GM23338 (cell line): Measurements from ENCODE around the gene CLIP1. TPM values are rescaled to one million over a fixed set of nuclear protein-coding genes. Genes with fewer than 3 reads are reported as not detected.

ENCODE experiments used
- ATAC-seq: fragments of 200-7000 bp; cut with Tn5 transposase; 3 replicates; pipeline ENCODE4 v1.9.1; 2020
- DNase-seq: peaks from one replicate; pipeline ENCODE4 v3.0.0-alpha.2; 2015; ENCODE audit warnings: low spot score
- H2AFZ ChIP-seq: fragments of 200-600 bp; sonication (generic); 2 replicates; pipeline ENCODE4 v1.8.0; 2016; ENCODE audit warnings: antibody characterized with exemption, mild to moderate bottlenecking, moderate library complexity
- H3F3A ChIP-seq: fragments of 200-600 bp; sonication (generic); replicated peaks from 2 replicates; pipeline ENCODE4 v1.8.0; 2017; ENCODE audit warnings: antibody characterized with exemption, mixed run types, low read depth
- H3K27ac ChIP-seq: fragments of 200-600 bp; sonication (generic); 2 replicates; pipeline ENCODE4 v1.6.1; 2016; ENCODE audit warnings: low read depth
- H3K27me3 ChIP-seq: fragments of 200-600 bp; sonication (generic); 2 replicates; pipeline ENCODE4 v1.8.0; 2016; ENCODE audit warnings: mild to moderate bottlenecking, mixed run types, moderate library complexity; ENCODE audit not compliant: insufficient read depth
- H3K36me3 ChIP-seq: fragments of 200-600 bp; sonication (generic); 2 replicates; pipeline ENCODE4 v1.8.0; 2016; ENCODE audit warnings: mild to moderate bottlenecking; ENCODE audit not compliant: insufficient read depth
- H3K4me1 ChIP-seq: fragments of 200-600 bp; sonication (generic); 2 replicates; pipeline ENCODE4 v1.8.0; 2016; ENCODE audit warnings: mild to moderate bottlenecking, moderate library complexity; ENCODE audit not compliant: insufficient read depth
- H3K4me2 ChIP-seq: fragments of 200-600 bp; sonication (generic); 2 replicates; pipeline ENCODE4 v1.7.1; 2017; ENCODE audit warnings: mixed run types
- H3K4me3 ChIP-seq: fragments of 200-600 bp; sonication (generic); 2 replicates; pipeline ENCODE4 v1.6.1; 2016; ENCODE audit warnings: mixed run types
- H3K79me2 ChIP-seq: fragments of 200-600 bp; sonication (generic); replicated peaks from 2 replicates; pipeline ENCODE4 v1.8.0; 2017; ENCODE audit warnings: mild to moderate bottlenecking; ENCODE audit not compliant: insufficient read depth
- H3K9me2 ChIP-seq: fragments of 200-600 bp; sonication (generic); 2 replicates; pipeline ENCODE4 v1.8.0; 2017; ENCODE audit not compliant: insufficient read depth
- H4K20me1 ChIP-seq: fragments of 200-600 bp; sonication (generic); replicated peaks from 2 replicates; pipeline ENCODE4 v1.8.0; 2017; ENCODE audit warnings: mild to moderate bottlenecking; ENCODE audit not compliant: insufficient read depth
- H3K27ac Mint-ChIP-seq: 2 replicates; pipeline ENCODE4 v1.8.0; 2020; ENCODE audit warnings: inconsistent platforms, mild to moderate bottlenecking, moderate library complexity, mixed read lengths
- H3K27me3 Mint-ChIP-seq: 3 replicates; pipeline ENCODE4 v1.8.0; 2022; ENCODE audit warnings: low read depth, mild to moderate bottlenecking, moderate library complexity, mixed read lengths, inconsistent platforms; ENCODE audit not compliant: insufficient read depth, poor library complexity
- H3K36me3 Mint-ChIP-seq: 3 replicates; pipeline ENCODE4 v1.8.0; 2021; ENCODE audit warnings: low read depth, mild to moderate bottlenecking, inconsistent platforms, moderate library complexity, mixed read lengths
- H3K4me1 Mint-ChIP-seq: 3 replicates; pipeline ENCODE4 v1.8.0; 2020; ENCODE audit warnings: mild to moderate bottlenecking, inconsistent platforms, mixed read lengths
- H3K4me3 Mint-ChIP-seq: 3 replicates; pipeline ENCODE4 v1.8.0; 2021; ENCODE audit warnings: moderate library complexity, mild to moderate bottlenecking, inconsistent platforms, mixed read lengths
- H3K9me3 Mint-ChIP-seq: 3 replicates; pipeline ENCODE4 v1.8.0; 2020; ENCODE audit warnings: moderate library complexity, mild to moderate bottlenecking, inconsistent platforms, mixed read lengths
- CREB1 ChIP-seq: fragments of 250-450 bp; sonication (Bioruptor Pico); IDR thresholded peaks from 2 replicates; pipeline ENCODE4 v1.5.0; 2020; ENCODE audit warnings: low read depth, mild to moderate bottlenecking, moderate library complexity
- CTCF ChIP-seq, 2 experiments: fragments of 200-600 bp in 1 of 2; sonication (generic) in 1 of 2; conservative IDR thresholded peaks; 2 replicates each; pipeline versions ENCODE4 v1.5.1 to v1.6.1; 2016 to 2017; ENCODE audit warnings: antibody characterized with exemption in 2 of 2, low read depth in 2 of 2, mild to moderate bottlenecking in 2 of 2, moderate library complexity in 1 of 2
- ETS1 ChIP-seq: IDR thresholded peaks from 2 replicates; pipeline ENCODE4 v1.6.1; 2016; ENCODE audit warnings: antibody characterized with exemption
- EZH2 ChIP-seq: fragments of 200-600 bp; sonication (generic); IDR thresholded peaks from one replicate; pipeline ENCODE4 v1.8.0; 2017; ENCODE audit warnings: antibody characterized with exemption, mild to moderate bottlenecking, low read depth; ENCODE audit not compliant: unreplicated experiment
- EZH2phosphoT487 ChIP-seq: fragments of 200-600 bp; sonication (generic); IDR thresholded peaks from one replicate; pipeline ENCODE4 v1.8.1; 2018; ENCODE audit warnings: antibody characterized with exemption; ENCODE audit not compliant: unreplicated experiment
- JUNB ChIP-seq: IDR thresholded peaks from one replicate; pipeline ENCODE4 v1.6.1; 2016; ENCODE audit warnings: antibody characterized with exemption; ENCODE audit not compliant: unreplicated experiment
- NANOG ChIP-seq: IDR thresholded peaks from 2 replicates; pipeline ENCODE4 v1.6.1; 2016; ENCODE audit warnings: antibody characterized with exemption, borderline replicate concordance
- POLR2AphosphoS5 ChIP-seq: IDR thresholded peaks from 2 replicates; pipeline ENCODE4 v1.6.1; 2016; ENCODE audit warnings: antibody characterized with exemption, low read depth
- REST ChIP-seq: IDR thresholded peaks from one replicate; pipeline ENCODE4 v1.6.1; 2018; ENCODE audit warnings: antibody characterized with exemption; ENCODE audit not compliant: unreplicated experiment
- STAT1 ChIP-seq: IDR thresholded peaks from one replicate; pipeline ENCODE4 v1.6.1; 2016; ENCODE audit warnings: antibody characterized with exemption; ENCODE audit not compliant: unreplicated experiment
- ZNF114 ChIP-seq: fragments of 250-450 bp; sonication (Bioruptor Pico); IDR thresholded peaks from 2 replicates; pipeline ENCODE4 v1.5.0; 2020; ENCODE audit warnings: mild to moderate bottlenecking, moderate library complexity
- ZNF331 ChIP-seq: fragments of 250-450 bp; sonication (Bioruptor Pico); IDR thresholded peaks from 2 replicates; pipeline ENCODE4 v1.5.0; 2020; ENCODE audit warnings: low read depth, mild to moderate bottlenecking, moderate library complexity
- ZNF462 ChIP-seq: fragments of 250-450 bp; sonication (Bioruptor Pico); IDR thresholded peaks from 2 replicates; pipeline ENCODE4 v1.5.0; 2020; ENCODE audit warnings: mild to moderate bottlenecking, moderate library complexity
- polyA plus RNA-seq: library from polyadenylated mRNA; unstranded; fragments of >200 nt; fragmentation: Nextera tagmentation; extraction: Ambion mirVana; gene quantifications from 2 replicates; pipeline ENCODE4 v1.2.1, GENCODE V29; 2016
- total RNA-seq: library from RNA; depleted of rRNA; stranded (reverse); fragments of >200 nt; shearing (Covaris generic); gene quantifications from 2 replicates; pipeline ENCODE4 v1.2.3, GENCODE V29; 2014

Gene CLIP1
- total and polyA plus RNA-seq, 2 experiments from 2014 or later: 11.5 to 21.1 TPM

GRCh38 chr12:122467983-122468382, 45.5 kb upstream of the CLIP1 start:
- Histone ChIP-seq H3K4me2 (no peak overlapping the region), H3K27ac (no peak overlapping the region), H4K20me1 (no peaks in the 10 kb centered on the region), H2AFZ (no peak overlapping the region), H3K4me3 (no peak overlapping the region), H3K9me2 (no peaks in the 10 kb centered on the region), H3K4me1 (no peaks in the 10 kb centered on the region), H3F3A (0 out of 2 replicates have a peak, but pooled peaks cover 4% of the 10 kb centered on the region), H3K36me3 (peaks cover 4% of the 10 kb centered on the region; the same call in 1 of the 2 replicates), H3K27me3 (no peaks in the 10 kb centered on the region), H3K79me2 (no peaks in the 10 kb centered on the region)
- H3K9me3 Mint-ChIP-seq: no peaks in the 10 kb centered on the region
- DNase-seq (no peak), ATAC-seq (no peak)
- no peaks in the 10 kb centered on the region for H3K4me1 Mint-ChIP-seq
- H3K27ac Mint-ChIP-seq: no peak overlapping the region
- H3K36me3 Mint-ChIP-seq: peaks cover 3% of the 10 kb centered on the region; the same call in 1 of the 3 replicates
- TF ChIP-seq STAT1: no peak
- no peak for TF ChIP-seq ZNF331 (CRISPR knock-in tag)
- TF ChIP-seq ETS1: no peak
- TF ChIP-seq JUNB: no peak
- TF ChIP-seq NANOG: no peak
- TF ChIP-seq REST: no peak
- TF ChIP-seq ZNF462 (CRISPR knock-in tag): no peak
- no peak for TF ChIP-seq POLR2AphosphoS5
- TF ChIP-seq ZNF114: no peak
- TF ChIP-seq EZH2phosphoT487: no peak
- no peak for TF ChIP-seq EZH2
- TF ChIP-seq CREB1 (CRISPR knock-in tag): no peak
- TF ChIP-seq CTCF (conservative IDR thresholded peaks at IDR 0.05; ENCODE audit: low read depth in 2 of 2): no peak
- peaks cover 8% of the 10 kb centered on the region for H3K27me3 Mint-ChIP-seq
- H3K4me3 Mint-ChIP-seq: no peak overlapping the region
